H1 (cell line): Measurements from ENCODE around the gene OSBPL2. TPM values are rescaled to one million over a fixed set of nuclear protein-coding genes. Genes with fewer than 3 reads are reported as not detected.

Experiments used
- CTBP2 ChIP-seq: IDR thresholded peaks from 2 replicates; pipeline ENCODE4 v1.7.0; 2011; ENCODE audit warnings: borderline replicate concordance, mild to moderate bottlenecking, moderate library complexity, mixed read lengths, low read length; ENCODE audit not compliant: insufficient read depth, insufficient read length
- KDM5A ChIP-seq: fragments of 200-600 bp; IDR thresholded peaks from 2 replicates; pipeline ENCODE4 v1.7.1; 2012; ENCODE audit warnings: mild to moderate bottlenecking, low read length, inconsistent platforms, mixed read lengths
- NANOG ChIP-seq: IDR thresholded peaks from 2 replicates; pipeline ENCODE4 v1.6.1; 2011; ENCODE audit warnings: low read length, low read depth, mild to moderate bottlenecking, inconsistent platforms; ENCODE audit not compliant: insufficient read depth, poor library complexity, severe bottlenecking
- RXRA ChIP-seq: IDR thresholded peaks from 2 replicates; pipeline ENCODE4 v1.6.1; 2011; ENCODE audit warnings: low read depth, mild to moderate bottlenecking, low read length, moderate library complexity; ENCODE audit not compliant: insufficient read depth
- SIRT6 ChIP-seq: IDR thresholded peaks from one replicate; pipeline ENCODE4 v1.7.1; 2012; ENCODE audit warnings: low read length, inconsistent platforms
- ZNF274 ChIP-seq: IDR thresholded peaks from 2 replicates; pipeline ENCODE4 v1.7.0; 2012; ENCODE audit warnings: low read length, borderline replicate concordance; ENCODE audit errors: extremely low read depth
- polyA plus RNA-seq, 7 experiments: library from polyadenylated mRNA; depleted of rRNA in 3 of 7; stranded (reverse) in 5 of 7; unstranded in 2 of 7; fragments of >200 nt in 5 of 7; fragments of 200-250 nt in 2 of 7; gene quantifications; 1 replicate in 5 of 7; 2 replicates in 1 of 7; 4 replicates in 1 of 7; pipeline versions ENCODE4 v1.2.1 to v1.2.3, GENCODE V29; 2011 to 2013; ENCODE audit warnings: missing spikeins in 2 of 7, mixed read lengths in 2 of 7
- total RNA-seq: library from RNA; stranded (reverse); fragmentation: NEBNext Ultra II Directional; extraction: Animal tissue kit (Norgen Biotek cat#: 25700); gene quantifications from 2 replicates; pipeline ENCODE4 v1.2.1, GENCODE V29; 2021

The OSBPL2 gene
- total and polyA plus RNA-seq, 2 of the 8 experiments (the other 6 are each of a cell fraction or from before 2014, with no cell fraction given), result 11.7 to 42.4 TPM

DNA sequence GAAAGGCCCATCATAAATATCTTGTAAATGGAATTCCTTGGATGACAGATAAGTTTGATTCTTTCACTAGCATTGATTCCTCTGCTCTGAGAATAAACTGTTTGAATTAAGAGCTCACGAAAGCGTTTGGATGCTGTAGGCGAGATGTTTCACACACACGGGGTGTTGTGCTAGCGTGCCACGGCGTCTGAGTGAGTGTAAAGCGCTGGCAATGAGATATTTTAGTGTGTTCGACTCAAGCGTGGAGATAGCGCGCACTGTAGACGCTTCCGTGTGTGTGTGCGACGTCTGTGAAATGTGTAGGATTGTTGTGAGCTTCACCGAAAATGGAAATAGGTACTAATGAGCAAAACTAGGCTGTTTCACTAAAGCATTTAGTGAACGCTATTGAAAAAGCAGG, 35.1 kb downstream of the OSBPL2 start (continued):
- TF ChIP-seq NANOG (no peak), RXRA (no peak), KDM5A (no peak), ZNF274 (no peak), SIRT6 (no peak), CTBP2 (no peak)
